DMS 273 (cell line): ENCODE measurements around the gene TSPAN18.

Source experiments
- DNase-seq: peaks from one replicate; lab custom pipeline; 2025; ENCODE audit not compliant: unreplicated experiment; lab: John Stamatoyannopoulos, UW

The TSPAN18 gene

DNA sequence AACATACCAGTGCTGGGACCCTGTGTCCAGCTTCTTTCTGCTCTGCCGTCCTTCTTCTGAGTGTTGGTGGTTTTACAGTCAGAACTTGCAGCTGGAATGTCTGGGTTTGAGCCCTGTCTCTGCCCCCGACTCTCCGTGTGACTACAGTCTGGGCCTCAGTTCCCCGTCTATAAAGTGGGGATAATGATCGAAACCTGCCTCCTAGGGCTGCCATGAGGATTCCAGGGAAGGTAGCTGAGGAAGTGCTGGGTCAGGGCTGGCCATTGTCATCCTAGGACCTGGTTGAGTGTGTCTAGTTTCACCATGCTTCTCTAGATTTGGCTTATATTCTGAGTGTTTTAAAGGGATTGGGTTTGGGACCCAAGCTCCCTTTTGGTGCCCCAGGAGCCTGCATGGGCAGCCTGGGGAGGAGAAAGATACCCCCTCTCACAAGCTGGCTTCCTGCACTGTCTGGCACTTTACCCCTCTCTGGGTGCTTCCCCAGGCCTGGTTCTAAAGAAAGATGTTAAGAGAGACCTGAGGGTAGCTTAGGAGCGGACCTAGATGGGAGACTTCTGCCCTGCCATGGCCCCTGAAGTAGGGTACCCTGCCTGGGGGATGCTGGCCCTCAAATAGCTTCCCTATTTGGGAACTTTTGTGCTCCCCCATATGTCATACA lies 49.9 kb downstream of the TSPAN18 start:
- DNase-seq: no peak

DNA sequence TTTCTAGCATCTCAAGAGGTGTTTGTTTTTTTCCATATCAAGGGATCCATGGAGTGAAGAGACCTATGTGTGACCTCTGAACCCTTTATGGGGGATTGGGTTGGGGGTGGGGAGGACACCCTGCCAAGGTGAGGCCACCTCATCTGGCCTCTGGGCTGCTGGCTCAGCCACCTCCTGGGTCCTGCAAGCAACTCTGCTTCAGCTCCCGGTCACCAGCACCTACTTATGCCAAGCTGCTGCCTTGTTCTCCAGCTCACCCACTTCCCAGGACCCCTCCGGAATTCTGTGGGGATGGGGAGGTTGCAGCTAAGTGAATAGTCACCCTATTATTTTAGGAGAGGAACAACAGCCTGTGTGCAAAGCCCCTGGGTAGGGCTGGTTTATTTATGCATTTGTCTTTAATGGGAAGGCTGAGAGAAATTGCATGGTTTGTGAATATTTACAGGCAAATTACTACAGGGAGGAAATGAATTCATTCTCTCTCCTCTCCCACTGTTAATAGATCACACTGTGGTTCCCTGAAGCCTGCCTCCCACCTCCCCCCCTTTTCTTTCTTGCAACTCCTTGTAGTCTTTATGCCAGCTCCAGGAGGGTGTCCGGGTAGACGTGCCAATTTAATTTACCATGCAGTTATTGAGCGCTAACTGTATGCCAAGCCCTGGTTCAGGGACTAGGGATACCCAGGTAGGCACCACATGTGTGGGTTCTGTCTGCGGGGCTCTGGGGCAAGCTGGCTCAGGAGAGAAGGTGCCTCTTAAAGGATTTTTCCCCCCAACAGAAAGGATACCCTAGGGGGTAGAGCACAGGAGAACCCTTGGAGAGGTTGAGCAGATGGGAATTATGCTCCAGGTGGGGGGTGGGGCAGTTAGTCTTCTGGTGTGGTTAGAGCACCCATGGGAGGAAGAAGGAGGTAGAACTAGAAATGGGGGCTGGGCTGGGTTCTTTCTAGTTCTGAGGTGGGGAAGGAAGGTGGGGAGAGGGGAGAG lies 50.7 kb downstream of the TSPAN18 start:
- peak; percentile 33 for DNase-seq

DNA sequence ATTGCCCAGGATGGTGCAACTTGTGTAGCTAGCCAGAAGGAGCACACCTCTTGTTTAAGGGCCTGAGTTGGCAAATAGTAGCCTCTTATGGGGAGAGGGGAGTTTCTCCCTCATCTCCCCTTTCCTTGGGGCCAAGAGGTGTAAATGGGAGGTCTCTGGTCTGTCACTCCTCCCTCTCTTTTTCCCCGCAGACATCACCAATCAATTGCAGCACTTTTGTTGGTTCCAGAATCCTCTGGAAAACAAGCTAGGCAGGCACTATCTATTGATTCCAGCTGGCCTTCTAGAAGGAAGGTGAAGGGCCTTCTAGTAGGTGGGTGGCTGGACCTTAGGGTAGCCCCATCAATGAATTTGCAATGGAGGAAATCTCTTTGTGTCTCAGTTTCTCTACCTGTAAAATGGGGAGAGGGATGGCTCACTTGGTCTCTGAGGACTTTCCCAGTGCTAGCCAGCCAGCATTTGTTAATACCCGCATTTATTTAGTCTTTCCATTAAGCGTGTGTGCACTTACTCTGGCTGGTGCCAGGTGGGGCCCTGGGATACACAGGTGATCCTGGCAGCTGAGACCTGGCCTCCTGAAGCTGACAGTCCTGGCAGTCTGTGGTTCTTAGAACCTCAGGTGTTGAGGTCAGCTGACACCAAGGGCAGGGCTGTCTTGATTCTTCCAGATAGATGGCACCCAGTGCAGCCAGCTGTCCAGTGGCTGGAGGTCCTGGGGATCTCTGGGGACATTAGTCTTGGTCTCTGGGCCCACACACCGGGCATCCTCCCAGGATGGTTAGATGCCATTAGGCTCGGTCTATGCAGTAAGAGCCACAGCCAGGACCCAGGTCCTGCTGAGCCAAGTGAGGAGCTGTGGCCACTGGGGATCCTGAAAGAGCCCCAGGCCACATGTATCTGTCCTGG lies 51.7 kb downstream of the TSPAN18 start:
- no peak for DNase-seq

DNA sequence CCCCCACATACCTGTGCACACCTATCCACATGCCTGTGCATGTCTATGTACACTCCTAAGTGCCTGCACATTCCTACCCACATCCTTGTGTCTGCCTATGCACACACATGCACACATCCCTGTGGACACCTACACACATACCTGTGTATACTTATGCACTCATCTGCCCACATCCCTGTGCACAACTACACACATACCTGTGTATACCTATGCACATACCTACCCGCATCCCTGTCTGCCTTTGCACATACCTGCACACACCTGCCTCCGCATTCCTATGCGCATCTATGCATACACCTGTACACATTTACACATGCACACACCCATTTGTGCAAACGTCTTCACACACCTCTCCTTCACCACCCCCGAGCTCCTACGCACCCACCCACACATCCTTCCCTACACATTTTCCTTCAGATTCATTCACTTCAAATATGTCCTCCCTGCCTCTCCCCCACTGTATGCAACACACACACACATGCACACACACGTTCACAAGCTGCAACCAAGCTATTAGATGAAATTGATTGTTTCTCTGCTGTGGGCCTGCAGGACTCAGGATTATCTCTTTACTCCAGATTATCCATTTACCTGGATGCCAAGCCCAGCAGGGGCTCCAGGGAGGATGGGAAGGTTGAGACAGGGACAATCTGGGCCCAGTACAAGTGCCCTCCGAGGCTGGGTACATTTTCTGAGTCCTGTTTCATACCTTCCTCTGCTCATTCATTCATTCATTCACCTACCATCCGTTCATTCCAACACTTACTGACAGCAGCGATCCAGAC lies 53.2 kb downstream of the TSPAN18 start:
- no peak for DNase-seq

DNA sequence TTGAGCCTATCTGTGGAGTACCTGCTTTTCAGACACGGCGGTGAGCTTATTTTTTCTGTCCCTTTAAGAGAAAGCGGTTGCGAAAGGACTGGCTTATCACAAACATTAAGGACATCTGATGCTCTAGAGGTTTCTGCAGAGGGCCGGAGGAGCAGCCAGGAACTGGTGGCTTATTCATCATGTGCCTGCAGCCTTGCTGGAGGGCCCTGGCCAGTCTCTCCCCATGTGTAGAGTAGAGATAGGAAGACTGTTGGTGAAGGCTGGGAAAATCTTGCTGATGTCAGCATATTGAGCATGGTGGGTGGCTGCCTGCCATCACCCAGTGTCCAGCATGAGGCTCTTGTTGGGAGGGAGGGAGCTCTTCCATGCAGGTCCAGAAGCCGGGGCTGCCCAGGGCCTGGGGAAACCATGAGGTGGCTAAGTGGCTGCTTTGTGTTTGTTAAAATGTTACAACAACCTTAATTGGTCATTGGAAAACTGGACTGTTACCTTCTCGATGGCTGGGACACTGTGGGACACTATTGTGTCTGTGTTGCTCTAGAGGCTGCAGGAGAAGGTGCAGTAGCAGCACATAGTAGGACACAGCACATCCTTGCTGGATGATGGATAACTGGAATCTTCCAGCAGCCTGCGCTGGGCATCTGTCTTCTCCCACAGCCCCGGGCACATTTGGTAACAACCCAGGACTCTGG lies 54.3 kb downstream of the TSPAN18 start:
- no peak for DNase-seq

DNA sequence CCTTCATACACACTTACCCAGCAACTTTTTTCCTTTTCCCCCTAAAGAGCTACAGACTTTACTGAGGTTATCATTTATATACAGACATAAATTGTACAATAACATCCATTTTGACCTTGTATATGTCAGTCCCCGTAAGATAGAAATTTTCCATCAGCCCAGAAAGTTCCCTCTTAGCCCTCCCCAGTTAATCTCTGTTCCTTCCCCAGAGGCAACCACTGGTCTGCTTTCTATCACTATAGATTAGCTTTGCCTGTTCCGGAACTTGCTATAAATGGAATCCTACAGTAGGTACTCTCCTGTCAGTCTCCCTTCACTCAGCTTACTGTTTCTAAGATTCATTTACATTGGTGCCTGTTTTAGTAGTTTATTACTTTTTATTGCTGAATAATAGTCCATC lies 54.9 kb downstream of the TSPAN18 start:
- DNase-seq: no peak

DNA sequence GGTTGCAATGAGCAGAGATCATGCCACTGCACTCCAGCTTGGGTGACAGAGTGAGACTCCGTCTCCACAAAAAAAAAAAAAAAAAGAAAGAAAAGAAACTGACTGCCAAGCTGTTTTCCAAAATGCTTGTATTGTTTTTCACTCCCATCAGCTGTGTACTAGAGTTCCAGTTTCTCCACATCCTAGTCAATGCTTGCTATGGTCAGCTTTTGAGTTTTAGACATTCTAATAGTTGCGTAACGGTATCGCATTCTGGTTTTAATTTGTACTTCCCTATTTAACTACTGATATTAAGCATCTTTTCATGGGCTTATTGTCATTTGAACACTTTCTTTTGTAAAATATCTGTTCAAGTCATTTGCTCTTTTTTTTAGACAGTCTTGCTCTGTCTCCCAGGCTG lies 55.7 kb downstream of the TSPAN18 start:
- DNase-seq: no peak

DNA sequence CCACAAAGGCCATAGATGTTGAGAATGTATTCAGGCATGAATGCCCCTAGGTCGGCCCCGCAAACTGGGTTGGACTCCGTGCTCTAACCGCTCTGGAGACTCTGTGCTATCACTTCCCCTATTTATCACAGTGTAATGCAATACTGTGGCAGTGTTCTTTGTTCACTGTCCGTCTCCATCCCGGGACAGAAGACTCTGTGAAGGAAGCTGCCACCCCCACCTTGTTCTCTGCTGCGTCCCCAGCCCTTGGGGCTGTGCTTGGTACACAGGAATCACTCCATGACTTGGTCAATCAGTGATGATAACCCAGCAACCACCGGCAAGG lies 57.6 kb downstream of the TSPAN18 start:
- no peak for DNase-seq

DNA sequence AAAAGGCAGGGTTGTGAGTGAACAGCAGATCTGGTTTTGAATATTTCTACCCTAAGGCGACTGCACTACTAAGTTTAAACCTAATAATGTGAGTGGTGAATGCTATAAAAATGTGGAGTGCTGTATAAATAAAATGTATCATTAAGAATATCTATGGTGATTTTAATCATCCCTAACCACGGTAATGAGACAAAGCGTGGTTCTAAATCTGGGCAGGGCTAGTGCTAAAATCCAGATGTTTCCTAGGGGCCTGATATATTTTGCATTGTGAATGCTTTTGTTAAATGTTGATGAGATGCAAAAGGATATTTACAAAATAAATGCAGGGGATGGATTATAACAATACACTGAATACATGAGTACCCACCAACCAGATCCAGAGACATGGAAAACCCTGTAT lies 58.1 kb downstream of the TSPAN18 start:
- DNase-seq: no peak

DNA sequence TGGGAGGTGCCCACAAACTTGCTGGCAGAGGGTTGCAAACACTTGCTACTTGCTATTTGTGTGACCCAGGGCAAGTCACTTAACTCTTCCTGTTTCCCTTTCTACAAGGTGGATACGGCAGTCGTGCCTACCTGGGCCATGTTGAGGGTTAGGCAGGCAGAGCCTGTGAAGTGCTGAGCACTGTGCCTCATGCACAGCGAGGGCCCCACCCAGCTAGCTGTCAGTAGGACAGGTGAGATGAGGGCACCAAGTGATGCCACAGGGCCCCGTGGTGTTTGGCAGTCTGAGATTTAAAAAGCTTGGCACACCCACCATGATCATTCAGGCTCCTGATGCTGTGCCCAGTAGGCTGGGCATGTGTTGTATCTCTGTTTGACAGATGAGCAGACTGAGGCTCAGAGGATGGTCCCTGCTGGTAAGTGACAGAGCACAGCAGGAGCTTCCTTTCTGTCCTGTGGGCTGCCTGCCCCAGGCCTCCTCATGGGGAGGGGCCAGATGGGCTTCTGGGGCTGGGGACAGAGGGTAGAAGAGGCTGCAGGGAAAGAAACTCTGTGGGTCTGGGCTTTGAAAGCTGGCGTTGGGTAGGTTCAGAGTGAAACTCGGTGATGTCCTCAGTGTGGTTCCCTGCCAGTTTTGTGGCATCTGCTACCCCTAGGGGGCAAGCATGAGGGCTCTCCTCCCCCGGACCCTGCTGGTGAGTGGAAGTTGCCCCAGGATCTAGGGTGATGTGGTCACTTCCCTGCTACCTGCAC lies 59.3 kb downstream of the TSPAN18 start:
- DNase-seq: peak; percentile 38

DNA sequence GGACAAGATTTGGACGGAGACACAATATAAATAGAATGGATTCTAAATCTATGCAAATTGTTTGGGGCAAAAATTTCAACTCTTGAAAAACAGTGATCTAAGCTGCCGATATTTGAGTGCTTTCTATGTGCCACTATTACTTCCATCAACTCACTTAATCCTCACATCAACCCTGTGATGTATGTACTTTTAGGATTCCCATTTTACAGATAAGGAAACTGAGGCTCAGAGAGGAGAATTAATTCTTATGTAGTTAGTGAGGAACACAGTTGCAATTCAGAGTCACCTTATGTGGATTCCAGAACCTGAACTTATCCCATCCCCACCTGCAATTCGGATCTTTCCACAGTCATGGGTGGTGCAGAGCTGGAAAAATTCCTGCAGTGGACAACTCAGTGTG lies 60.3 kb downstream of the TSPAN18 start:
- no peak for DNase-seq

DNA sequence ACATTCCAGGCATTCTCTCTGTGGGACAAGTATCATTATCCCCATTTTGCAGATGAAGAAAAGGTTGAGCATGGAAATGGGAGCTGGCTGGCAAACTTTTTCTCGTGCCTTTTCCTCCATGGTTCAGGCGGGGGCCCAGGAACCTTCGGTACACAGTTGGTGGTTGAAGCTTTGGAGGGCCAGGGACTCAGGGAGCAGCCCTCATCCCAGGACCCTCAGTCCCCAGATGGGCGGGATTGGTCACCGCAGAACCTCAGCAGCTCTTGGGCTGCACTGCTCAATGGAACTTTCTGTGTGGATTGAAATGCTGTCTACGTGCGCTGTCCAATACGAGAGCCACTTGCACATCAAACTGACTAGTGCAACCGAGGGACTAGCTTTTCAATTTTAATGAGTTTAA lies 61.2 kb downstream of the TSPAN18 start:
- DNase-seq: no peak

DNA sequence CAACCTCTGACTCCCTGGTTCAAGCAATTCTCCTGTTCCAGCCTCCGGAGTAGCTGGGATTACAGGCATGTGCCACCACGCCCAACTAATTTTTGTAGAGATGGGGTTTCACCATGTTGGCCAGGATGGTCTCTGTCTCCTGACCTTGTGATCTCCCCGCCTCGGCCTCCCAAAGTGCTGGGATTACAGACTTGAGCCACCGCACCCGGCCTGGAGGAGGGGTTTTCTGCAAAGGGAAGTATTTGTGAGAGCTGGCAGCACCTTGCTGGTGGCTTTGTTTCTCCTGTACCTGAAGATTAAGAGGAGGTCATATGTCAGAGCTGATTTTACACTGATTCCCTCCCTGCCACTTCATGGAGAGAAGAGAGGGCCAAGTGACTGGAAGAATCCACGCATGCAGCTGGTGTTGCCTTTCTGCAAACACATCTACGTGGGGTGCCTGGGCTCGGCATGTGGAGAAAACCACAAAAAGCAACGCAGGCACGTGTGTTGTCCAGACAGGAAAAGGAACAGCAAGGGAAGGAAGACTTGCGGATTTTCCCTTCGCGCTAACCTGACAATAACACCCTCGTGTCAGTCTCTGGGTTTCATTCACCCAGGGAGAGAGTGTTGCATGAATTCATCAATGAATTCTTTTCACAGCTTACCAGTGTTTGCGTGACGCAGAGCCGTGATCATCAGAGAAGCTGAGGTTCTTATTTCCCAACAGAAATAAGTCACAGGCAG lies 61.9 kb downstream of the TSPAN18 start:
- no peak for DNase-seq

DNA sequence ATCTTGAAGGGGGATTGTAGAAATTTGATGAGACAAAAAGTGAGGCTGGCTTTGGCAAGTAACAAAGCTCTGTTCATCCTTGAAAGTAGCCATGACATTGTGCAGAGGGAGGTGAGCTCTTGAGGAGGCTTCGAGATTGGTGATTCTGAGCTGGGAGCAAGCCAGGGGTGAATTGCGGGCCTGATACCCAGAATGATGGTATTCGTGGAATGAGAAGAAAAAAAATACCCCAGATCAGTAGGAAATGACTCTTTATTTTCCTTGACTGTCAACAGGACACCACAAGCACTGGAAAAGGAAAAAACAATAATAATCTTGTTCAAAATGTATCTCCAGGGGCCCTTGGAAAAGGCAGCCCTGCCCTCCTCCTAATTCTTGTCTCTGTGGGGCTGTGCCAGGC lies 62.7 kb downstream of the TSPAN18 start:
- DNase-seq: no peak

DNA sequence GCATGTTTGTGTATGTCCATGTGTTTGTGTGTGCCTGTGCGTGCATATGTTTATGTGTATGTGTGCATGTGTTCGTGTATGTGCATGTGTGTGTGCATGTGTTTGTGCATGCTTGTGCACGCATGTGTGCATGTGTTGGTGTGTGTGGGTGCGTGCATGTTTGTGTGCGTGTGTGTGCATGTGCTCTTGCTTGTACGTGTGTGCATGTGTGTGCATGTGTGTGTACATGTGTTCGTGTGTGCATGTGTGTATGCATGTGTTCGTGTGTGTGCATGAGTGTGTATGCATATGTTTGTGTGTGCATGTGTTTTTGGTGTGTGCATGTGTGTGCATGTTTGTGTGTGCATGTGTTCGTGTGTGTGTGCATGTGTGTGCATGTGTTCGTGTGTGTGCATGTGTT lies 63.4 kb downstream of the TSPAN18 start:
- DNase-seq: no peak

DNA sequence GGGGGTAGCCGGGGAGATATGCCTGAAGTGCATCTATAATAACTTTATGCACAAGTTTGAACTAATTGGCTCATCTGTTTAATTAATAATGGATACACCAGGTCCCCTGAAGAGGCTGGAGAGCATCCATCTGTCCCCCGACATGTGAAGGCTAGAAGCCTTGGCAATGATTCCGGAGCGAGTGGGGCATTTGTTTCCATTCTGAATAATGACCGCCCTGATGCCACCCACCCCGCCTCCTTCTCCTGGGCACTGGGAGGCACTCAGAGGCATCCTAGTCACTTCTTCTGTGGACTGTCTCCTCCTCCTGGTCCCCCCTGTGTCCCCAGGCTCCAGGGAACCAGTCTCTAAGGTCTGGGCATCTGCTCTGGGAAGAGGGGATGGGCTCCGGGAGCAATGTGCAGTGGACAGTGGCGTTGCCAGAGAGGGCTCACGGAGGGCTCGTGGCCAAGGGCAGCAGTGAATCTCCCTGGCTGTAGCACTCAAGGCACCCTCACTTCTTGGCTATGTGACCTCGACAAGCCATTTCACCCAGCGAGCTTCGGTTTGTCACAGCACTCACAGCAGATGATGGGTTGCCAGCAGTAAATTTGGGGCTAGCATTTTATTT lies 64.7 kb downstream of the TSPAN18 start:
- DNase-seq: peak; percentile 34

DNA sequence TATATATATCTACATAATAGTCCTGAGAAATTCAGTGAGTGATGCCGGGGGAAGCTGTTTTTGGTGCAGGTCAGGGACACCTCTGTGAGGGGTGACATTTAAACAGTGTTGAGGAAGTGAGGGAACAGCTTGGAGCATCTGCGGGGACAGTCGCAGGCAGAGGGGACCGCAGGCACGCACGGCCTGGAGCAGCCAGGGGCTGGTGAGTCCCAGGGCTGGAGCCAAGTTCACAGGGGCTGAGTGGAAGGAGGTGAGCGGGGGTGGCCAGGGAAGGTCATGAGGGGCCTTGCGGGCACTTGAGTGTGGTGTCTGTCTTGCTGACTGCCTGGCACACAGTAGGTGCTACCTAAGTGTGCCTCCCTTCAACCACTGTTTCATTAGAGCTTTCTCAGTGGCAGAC lies 65.4 kb downstream of the TSPAN18 start:
- no peak for DNase-seq

DNA sequence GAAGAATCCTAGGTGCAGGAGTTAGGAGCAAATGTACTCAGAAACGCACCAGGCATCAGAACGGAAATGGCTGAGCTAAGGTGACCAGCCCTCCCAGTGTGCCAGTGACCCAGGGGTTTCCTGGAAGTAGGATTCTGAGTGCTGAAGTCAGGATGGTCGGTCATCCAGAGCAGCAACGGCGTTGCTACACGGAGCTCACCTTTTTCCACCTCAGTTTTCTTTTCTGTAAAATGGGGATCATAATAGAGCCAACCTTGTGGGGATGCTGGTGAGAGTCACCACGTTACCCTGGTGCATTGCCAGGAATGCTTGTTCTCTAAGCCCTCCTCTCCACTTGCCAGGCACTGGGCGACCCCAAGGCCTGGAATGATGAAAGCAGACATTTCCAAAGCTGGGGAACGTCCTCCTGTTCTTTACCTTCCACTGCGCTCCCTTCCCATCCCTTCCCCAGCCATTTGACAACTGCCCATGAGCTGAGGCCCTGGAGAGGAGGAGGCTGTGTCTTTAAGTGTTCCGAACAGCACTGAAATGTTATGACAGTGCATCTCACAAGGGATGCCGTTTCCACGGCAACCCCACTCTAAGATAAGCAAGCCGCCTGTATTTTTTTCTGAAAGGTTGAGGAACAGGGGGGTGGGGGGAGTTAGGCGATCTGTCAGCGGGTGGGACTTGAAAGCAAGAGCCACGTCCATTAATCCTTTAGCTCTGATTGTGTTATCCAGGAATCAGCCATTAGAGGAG lies 66.8 kb downstream of the TSPAN18 start:
- peak; percentile 20 for DNase-seq
